ENCODE data around the gene GSTM2.

DNA sequence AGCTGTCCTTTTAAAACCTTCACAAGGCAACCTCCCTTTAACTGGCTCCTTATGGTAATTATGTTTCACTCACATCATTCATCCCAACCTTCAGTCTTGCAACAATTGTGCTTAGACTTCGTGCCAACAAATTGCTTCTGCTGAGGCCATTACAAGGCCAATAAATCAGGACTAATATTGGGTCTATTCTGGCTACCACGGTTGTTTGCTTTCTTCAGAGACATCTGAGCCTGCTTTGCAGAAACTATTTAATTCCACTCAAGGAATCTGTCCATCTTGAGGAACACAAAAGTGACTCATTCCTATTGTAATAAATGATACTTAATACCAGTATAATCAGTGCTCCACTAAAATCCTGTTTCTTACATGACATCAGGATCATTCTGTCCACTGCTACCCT, 14.6 kb upstream of the GSTM2 start:
- TF ChIP-seq BACH2 (CRISPR knock-in tag; IDR thresholded peaks at IDR 0.05; ENCODE audit: borderline replicate concordance) (no peak), ARNTL (CRISPR knock-in tag; IDR thresholded peaks at IDR 0.05; ENCODE audit: borderline replicate concordance, low read depth) (no peak), ZFP3 (CRISPR knock-in tag; IDR thresholded peaks at IDR 0.05) (no peak), PPARA (CRISPR knock-in tag; IDR thresholded peaks at IDR 0.05; ENCODE audit: borderline replicate concordance) (no peak), ZNF70 (CRISPR knock-in tag; IDR thresholded peaks at IDR 0.05) (no peak), ZFP30 (CRISPR knock-in tag; IDR thresholded peaks at IDR 0.05) (no peak)
- TF ChIP-seq, protein P1, sequence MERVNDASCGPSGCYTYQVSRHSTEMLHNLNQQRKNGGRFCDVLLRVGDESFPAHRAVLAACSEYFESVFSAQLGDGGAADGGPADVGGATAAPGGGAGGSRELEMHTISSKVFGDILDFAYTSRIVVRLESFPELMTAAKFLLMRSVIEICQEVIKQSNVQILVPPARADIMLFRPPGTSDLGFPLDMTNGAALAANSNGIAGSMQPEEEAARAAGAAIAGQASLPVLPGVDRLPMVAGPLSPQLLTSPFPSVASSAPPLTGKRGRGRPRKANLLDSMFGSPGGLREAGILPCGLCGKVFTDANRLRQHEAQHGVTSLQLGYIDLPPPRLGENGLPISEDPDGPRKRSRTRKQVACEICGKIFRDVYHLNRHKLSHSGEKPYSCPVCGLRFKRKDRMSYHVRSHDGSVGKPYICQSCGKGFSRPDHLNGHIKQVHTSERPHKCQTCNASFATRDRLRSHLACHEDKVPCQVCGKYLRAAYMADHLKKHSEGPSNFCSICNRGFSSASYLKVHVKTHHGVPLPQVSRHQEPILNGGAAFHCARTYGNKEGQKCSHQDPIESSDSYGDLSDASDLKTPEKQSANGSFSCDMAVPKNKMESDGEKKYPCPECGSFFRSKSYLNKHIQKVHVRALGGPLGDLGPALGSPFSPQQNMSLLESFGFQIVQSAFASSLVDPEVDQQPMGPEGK (CRISPR knock-in tag; IDR thresholded peaks at IDR 0.05; ENCODE audit: borderline replicate concordance), result no peak
- TF ChIP-seq, protein P2, sequence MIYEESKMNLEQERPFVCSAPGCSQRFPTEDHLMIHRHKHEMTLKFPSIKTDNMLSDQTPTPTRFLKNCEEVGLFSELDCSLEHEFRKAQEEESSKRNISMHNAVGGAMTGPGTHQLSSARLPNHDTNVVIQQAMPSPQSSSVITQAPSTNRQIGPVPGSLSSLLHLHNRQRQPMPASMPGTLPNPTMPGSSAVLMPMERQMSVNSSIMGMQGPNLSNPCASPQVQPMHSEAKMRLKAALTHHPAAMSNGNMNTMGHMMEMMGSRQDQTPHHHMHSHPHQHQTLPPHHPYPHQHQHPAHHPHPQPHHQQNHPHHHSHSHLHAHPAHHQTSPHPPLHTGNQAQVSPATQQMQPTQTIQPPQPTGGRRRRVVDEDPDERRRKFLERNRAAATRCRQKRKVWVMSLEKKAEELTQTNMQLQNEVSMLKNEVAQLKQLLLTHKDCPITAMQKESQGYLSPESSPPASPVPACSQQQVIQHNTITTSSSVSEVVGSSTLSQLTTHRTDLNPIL (CRISPR knock-in tag; IDR thresholded peaks at IDR 0.05; ENCODE audit: low read depth), result no peak

Data from SK-N-SH treated with all-trans-retinoic acid at 6 μM for 48 hours (cell line).